A549 (cell line): Measurements from ENCODE around the gene LMX1B.

Experiments
- BHLHE40 ChIP-seq: IDR thresholded peaks from 2 replicates; pipeline ENCODE4 v1.6.1; 2012; ENCODE audit warnings: low read depth, low read length, inconsistent platforms
- CHD2 ChIP-seq: fragments of 150-350 bp; IDR thresholded peaks from 2 replicates; pipeline ENCODE4 v1.6.1; 2014; ENCODE audit warnings: low read length; ENCODE audit not compliant: partially characterized antibody
- CTCF ChIP-seq: fragments of >200 bp; sonication (Bioruptor Twin); formaldehyde crosslinking; IDR thresholded peaks from 3 replicates; pipeline ENCODE4 v1.5.1; 2016
- ELK1 ChIP-seq: fragments of 150-350 bp; IDR thresholded peaks from 2 replicates; pipeline ENCODE4 v1.6.1; 2014; ENCODE audit warnings: low read depth, mild to moderate bottlenecking, low read length
- ESRRA ChIP-seq: fragments of 150-350 bp; IDR thresholded peaks from 2 replicates; pipeline ENCODE4 v1.6.1; 2014; ENCODE audit warnings: mild to moderate bottlenecking, low read length, borderline replicate concordance
- NR3C1 ChIP-seq: fragments of >200 bp; sonication (Bioruptor Twin); formaldehyde crosslinking; IDR thresholded peaks from 3 replicates; pipeline ENCODE4 v1.6.1; 2017
- PBX3 ChIP-seq: IDR thresholded peaks from 2 replicates; pipeline ENCODE4 v1.6.1; 2012
- RCOR1 ChIP-seq: fragments of 150-350 bp; IDR thresholded peaks from 2 replicates; pipeline ENCODE4 v1.6.1; 2014; ENCODE audit warnings: antibody characterized with exemption, low read length, low read depth
- RFX5 ChIP-seq: fragments of 450-650 bp; IDR thresholded peaks from 2 replicates; pipeline ENCODE4 v1.7.1; 2014; ENCODE audit warnings: antibody characterized with exemption, mild to moderate bottlenecking, moderate library complexity

GRCh38 chr9:126720661-126721563, 107.2 kb downstream of the LMX1B start:
- TF ChIP-seq RFX5 (no peak), ESRRA (no peak), RCOR1 (no peak), PBX3 (no peak), CTCF (no peak), ELK1 (no peak), CHD2 (no peak), NR3C1 (no peak), BHLHE40 (no peak)
